NCI-H2107 treated with DMSO at 0.1 percent for 48 hours (cell line): ENCODE data around the gene DEGS2.
A peak's percentile ranks its signal among the peaks of the same experiment; 100 is the strongest.

Source experiments
- DNase-seq: peaks from one replicate; lab custom pipeline; 2025; ENCODE audit not compliant: unreplicated experiment; lab: John Stamatoyannopoulos, UW

The DEGS2 gene

GRCh38 chr14:100134586-100134985 lies 24.9 kb downstream of the DEGS2 start:
- DNase-seq, result no peak

GRCh38 chr14:100132903-100133510 lies 26.4 kb downstream of the DEGS2 start:
- no peak for DNase-seq

- DNase-seq, result no peak
Measured at GRCh38 chr14:100132161-100132902, 27.1 kb downstream of the DEGS2 start.

- peak; percentile 97 for DNase-seq
Measured at GRCh38 chr14:100131181-100131580, 28.3 kb downstream of the DEGS2 start.

- no peak for DNase-seq
Measured at GRCh38 chr14:100130521-100130920, 28.9 kb downstream of the DEGS2 start.

- DNase-seq, result no peak
Measured at GRCh38 chr14:100129161-100129589, 30.3 kb downstream of the DEGS2 start.

GRCh38 chr14:100128688-100129087 lies 30.8 kb downstream of the DEGS2 start:
- no peak for DNase-seq

GRCh38 chr14:100127853-100128455 lies 31.5 kb downstream of the DEGS2 start:
- DNase-seq, result no peak

GRCh38 chr14:100126401-100126800 lies 33.0 kb downstream of the DEGS2 start:
- DNase-seq, result no peak

- DNase-seq, result peak; percentile 96
Measured at GRCh38 chr14:100124551-100125088, 34.8 kb downstream of the DEGS2 start.

GRCh38 chr14:100123618-100124017 lies 35.8 kb downstream of the DEGS2 start:
- no peak for DNase-seq

- peak; percentile 42 for DNase-seq
Measured at GRCh38 chr14:100122481-100123223, 36.8 kb downstream of the DEGS2 start.

- DNase-seq, result no peak
Measured at GRCh38 chr14:100121643-100122480, 37.6 kb downstream of the DEGS2 start.

GRCh38 chr14:100120522-100121269 lies 38.7 kb downstream of the DEGS2 start:
- DNase-seq, result no peak

- DNase-seq, result no peak
Measured at GRCh38 chr14:100119251-100119650, 40.2 kb downstream of the DEGS2 start.

GRCh38 chr14:100118396-100119011 lies 40.9 kb downstream of the DEGS2 start:
- no peak for DNase-seq

- peak; percentile 72 for DNase-seq
Measured at GRCh38 chr14:100117633-100118395, 41.6 kb downstream of the DEGS2 start.

- no peak for DNase-seq
Measured at GRCh38 chr14:100117026-100117425, 42.4 kb downstream of the DEGS2 start.
